ENCODE data around the gene S100A5.

- TF ChIP-seq CTCF (IDR thresholded peaks at IDR 0.05) (no peak), POLR2A (IDR thresholded peaks at IDR 0.05) (no peak)
Observed at GRCh38 chr1:153567621-153568366, 27.1 kb upstream of the S100A5 start.

Data from thyroid gland (tissue), 4 donors.